Prostate gland (tissue), 2 donors: ENCODE data around the gene SLC44A4. TPM values are rescaled to one million over a fixed set of nuclear protein-coding genes. Genes with fewer than 3 reads are reported as not detected.

Experiments
- DNase-seq: peaks from one replicate; pipeline ENCODE4 v3.0.0-alpha.2; 2019; ENCODE audit warnings: low spot score
- H3K27ac ChIP-seq, 2 donors: fragments of 200-600 bp; sonication (generic); 2 replicates each; pipeline ENCODE4 v1.5.1; 2017 to 2019
- H3K27me3 ChIP-seq: fragments of 200-600 bp; sonication (generic); replicated peaks from 2 replicates; pipeline ENCODE4 v1.5.1; 2019; ENCODE audit not compliant: insufficient read depth
- H3K36me3 ChIP-seq, 2 donors: fragments of 200-600 bp; sonication (generic); 1 replicate in 1 of 2; 2 replicates in 1 of 2; pipeline versions ENCODE4 v1.5.1 to v1.8.1; 2017 to 2019
- H3K4me1 ChIP-seq: fragments of 200-600 bp; sonication (generic); replicated peaks from 2 replicates; pipeline ENCODE4 v1.5.1; 2019
- H3K4me3 ChIP-seq, 2 donors: fragments of 200-600 bp; sonication (generic); 2 replicates each; pipeline ENCODE4 v1.5.1; 2017 to 2019
- H3K9me3 ChIP-seq: fragments of 200-600 bp; sonication (generic); 2 replicates; pipeline ENCODE4 v1.5.1; 2017
- POLR2A ChIP-seq: fragments of 450-650 bp; IDR thresholded peaks from one replicate; pipeline ENCODE4 v1.6.1; 2016; ENCODE audit warnings: antibody characterized with exemption, mild to moderate bottlenecking
- POLR2AphosphoS5 ChIP-seq: sonication (generic); formaldehyde crosslinking; IDR thresholded peaks from one replicate; pipeline ENCODE4 v1.6.1; 2017; ENCODE audit warnings: antibody characterized with exemption
- WGBS: methylation state at CpG from one replicate; pipeline ENCODE4 v1.1.5; 2018; 5-methylcytosine and 5-hydroxymethylcytosine counted together
- intact Hi-C: fragments of 100-400 bp; cut with DNase I; formaldehyde crosslinking; loops from one replicate; pipeline ENCODE4 v1.14.2; 2022
- total RNA-seq, 2 donors: library from RNA; depleted of rRNA; stranded (reverse); fragments of >200 nt; gene quantifications; one replicate each; pipeline ENCODE4 v1.1.0, GENCODE V29; 2016
- TF ChIP-seq, protein P1 (sequence below), 4 experiments: fragments of 200-600 bp in 2 of 4; fragments of 450-650 bp in 2 of 4; sonication (generic) in 2 of 4; IDR thresholded peaks; 1 replicate in 3 of 4; 2 replicates in 1 of 4; pipeline ENCODE4 v1.5.1; 2016 to 2019; ENCODE audit warnings: antibody characterized with exemption in 4 of 4, mild to moderate bottlenecking in 2 of 4, moderate library complexity in 2 of 4

The SLC44A4 gene
- total RNA-seq, 2 donors from 2014 or later = 125 to 332 TPM

DNA sequence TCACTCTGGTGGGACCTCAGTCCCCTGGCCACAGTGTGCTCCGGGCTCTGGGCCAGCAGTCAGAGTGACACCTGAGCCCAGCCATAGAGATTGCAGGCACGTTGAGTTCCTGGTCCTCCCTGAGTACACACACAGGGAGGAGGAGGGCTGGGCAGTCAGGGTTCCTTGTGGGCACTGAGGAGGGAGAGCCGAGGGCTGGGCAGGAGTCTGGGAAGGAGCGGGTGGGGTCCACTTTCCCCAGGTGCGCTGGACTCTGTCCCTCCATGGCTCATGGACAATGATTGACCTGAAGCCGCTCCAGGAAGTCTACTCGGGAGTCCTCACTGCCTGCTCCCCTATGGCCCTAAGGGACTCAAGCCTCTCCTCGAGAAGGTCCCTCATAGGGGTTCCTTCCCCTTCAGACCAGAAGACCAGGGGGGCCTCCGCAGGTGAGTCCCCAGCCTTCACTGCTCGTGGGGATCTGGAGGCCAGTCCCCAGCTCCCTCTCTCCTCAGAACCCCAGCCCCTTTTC, 1.1 kb downstream of the SLC44A4 start:
- 38% methylated on average over 10 of the region's 10 CpGs for WGBS
- Histone ChIP-seq H3K36me3 (peaks cover 5 to 8% of the 10 kb centered on the region in 2 donors), H3K9me3 (no peaks in the 10 kb centered on the region), H3K4me3 (peak overlapping the region; percentile 45 to 60), H3K4me1 (peaks cover 15% of the 10 kb centered on the region), H3K27me3 (no peaks in the 10 kb centered on the region), H3K27ac (peak overlapping the region; percentile 98)
- peak; percentile 91 for TF ChIP-seq POLR2A
- TF ChIP-seq, protein P1, sequence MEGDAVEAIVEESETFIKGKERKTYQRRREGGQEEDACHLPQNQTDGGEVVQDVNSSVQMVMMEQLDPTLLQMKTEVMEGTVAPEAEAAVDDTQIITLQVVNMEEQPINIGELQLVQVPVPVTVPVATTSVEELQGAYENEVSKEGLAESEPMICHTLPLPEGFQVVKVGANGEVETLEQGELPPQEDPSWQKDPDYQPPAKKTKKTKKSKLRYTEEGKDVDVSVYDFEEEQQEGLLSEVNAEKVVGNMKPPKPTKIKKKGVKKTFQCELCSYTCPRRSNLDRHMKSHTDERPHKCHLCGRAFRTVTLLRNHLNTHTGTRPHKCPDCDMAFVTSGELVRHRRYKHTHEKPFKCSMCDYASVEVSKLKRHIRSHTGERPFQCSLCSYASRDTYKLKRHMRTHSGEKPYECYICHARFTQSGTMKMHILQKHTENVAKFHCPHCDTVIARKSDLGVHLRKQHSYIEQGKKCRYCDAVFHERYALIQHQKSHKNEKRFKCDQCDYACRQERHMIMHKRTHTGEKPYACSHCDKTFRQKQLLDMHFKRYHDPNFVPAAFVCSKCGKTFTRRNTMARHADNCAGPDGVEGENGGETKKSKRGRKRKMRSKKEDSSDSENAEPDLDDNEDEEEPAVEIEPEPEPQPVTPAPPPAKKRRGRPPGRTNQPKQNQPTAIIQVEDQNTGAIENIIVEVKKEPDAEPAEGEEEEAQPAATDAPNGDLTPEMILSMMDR (IDR thresholded peaks at IDR 0.05) = no peak
- peak; percentile 98 for TF ChIP-seq POLR2AphosphoS5
- DNase-seq = peak; percentile 93
- intact Hi-C loops = no loop called here

DNA sequence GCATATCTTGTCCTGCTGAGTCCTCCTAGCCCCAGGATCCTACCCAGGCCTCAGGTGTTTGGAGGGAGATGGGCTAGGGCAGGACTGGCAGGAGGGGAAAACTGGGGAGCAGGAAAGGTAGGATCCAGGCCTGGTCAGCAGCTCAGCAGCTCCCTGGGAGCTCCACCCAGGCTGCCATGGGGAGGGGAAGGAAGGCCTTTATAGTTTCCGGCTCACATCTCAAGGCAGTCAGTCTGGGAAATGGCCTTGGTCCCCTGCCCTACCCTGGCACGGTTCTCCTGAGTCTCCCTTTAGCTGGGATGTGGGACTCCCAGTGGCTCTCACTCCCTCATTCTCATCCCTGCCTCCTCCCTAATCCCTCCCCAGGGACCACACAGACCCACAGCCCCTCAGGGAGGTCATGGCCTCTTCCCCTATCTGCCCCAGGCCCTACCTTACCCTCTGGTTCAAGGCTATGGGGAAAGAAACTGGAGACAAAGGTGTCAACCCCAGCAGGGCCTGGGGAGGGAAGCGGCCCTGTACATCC, 1.6 kb downstream of the SLC44A4 start:
- no peaks in the 10 kb centered on the region for H3K27me3 ChIP-seq
- peak overlapping the region; percentile 45 to 60 for H3K4me3 ChIP-seq
- peaks cover 0 to 4% of the 10 kb centered on the region in 2 donors for H3K36me3 ChIP-seq
- DNase-seq = no peak
- H3K9me3 ChIP-seq = no peaks in the 10 kb centered on the region
- intact Hi-C loops = no loop called here
- H3K4me1 ChIP-seq = peaks cover 15% of the 10 kb centered on the region
- WGBS = 40% methylated on average over 3 of the region's 3 CpGs
- H3K27ac ChIP-seq = peak overlapping the region; percentile 98
- TF ChIP-seq, protein P1 (IDR thresholded peaks at IDR 0.05) = no peak
- no peak for TF ChIP-seq POLR2AphosphoS5
- TF ChIP-seq POLR2A = no peak

DNA sequence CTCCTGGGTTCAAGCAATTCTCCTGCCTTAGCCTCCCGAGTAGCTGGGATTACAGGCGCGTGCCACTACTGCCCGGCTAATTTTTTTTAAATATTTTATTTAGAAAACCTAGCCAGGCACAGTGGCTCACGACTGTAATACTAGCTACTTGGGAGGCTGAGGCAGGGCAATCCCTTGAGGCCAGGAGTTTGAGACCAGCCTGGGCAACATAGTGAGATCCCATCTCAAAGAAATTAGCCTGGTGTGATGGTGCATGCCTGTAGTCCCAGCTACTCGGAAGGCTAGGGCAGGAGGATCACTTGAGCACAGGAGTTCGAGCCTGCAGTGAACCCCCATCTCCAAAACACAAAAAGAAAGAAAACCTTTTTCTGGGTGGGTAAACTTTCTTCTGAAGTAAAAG, 2.4 kb downstream of the SLC44A4 start:
- intact Hi-C loops = no loop called here
- Histone ChIP-seq H3K9me3 (no peaks in the 10 kb centered on the region), H3K27ac (peak overlapping the region; percentile 98), H3K27me3 (no peaks in the 10 kb centered on the region), H3K4me1 (peaks cover 15% of the 10 kb centered on the region), H3K4me3 (peak overlapping the region; percentile 45 to 60), H3K36me3 (peaks cover 0 to 2% of the 10 kb centered on the region in 2 donors)
- WGBS = 91% methylated on average over 7 of the region's 7 CpGs
- no peak for TF ChIP-seq POLR2A
- TF ChIP-seq, protein P1 (IDR thresholded peaks at IDR 0.05) = no peak
- TF ChIP-seq POLR2AphosphoS5 = no peak
- DNase-seq = no peak

DNA sequence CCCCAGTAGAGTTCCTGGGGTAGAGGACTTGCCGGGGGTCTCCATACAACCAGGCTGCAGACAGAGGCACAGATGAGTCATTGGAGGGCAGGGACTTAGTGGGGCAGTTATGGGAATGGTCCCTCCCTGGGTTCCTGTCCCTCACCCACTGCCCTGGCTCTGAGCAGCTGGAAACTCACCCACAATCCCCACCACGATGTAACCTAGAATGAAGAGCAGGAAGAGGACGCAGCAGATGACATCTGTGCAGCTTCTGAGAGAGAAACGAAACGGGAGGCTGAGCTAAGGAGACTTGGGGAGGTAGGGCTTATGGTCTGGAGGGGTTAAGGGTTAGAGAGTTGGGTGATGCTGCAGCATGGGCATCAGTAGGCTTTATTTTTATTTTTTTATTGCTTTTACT, 2.9 kb downstream of the SLC44A4 start:
- Histone ChIP-seq H3K27ac (peak overlapping the region; percentile 98), H3K9me3 (no peaks in the 10 kb centered on the region), H3K4me3 (peak overlapping the region in 1 of 2 donors; percentile 60), H3K36me3 (peaks cover 0 to 2% of the 10 kb centered on the region in 2 donors), H3K4me1 (peaks cover 15% of the 10 kb centered on the region), H3K27me3 (no peaks in the 10 kb centered on the region)
- WGBS = 59% methylated on average over 5 of the region's 5 CpGs
- TF ChIP-seq, protein P1 (IDR thresholded peaks at IDR 0.05) = no peak
- no peak for DNase-seq
- intact Hi-C loops = no loop called here

DNA sequence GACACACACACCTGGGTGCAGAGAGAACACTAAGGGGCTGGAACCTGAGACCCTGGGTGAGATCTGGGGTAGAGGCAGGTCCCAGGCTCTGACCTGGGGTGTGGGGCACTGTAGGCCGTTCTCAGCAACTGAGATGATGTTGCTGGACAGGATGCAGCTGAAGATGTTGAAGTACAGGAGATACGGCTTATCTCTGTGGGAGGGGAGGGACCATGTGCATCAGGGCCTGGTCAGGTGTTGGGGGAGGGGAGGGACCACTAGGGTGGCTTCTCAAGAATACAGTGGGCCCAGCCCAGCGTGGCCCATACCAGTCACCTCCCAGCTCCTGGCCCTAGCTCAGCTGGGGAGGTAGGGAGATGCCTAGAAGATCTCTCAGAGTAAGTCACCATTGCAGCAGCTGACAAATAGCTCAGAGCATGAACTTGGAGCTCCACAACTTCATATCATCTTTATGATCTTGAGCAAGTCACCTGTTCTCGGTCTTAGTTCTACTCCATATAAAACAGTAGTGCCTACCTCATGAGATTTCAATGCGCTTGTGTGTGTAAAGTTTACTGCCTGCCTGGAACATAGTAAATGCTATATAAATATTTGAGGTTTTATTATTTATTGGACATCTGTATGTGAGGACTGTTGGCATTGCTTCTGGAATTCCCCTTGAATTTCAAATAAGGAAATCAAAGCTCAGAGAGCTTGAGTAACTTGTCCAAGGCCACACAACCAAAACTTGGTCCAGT, 3.8 kb downstream of the SLC44A4 start:
- Histone ChIP-seq H3K4me1 (peaks cover 19% of the 10 kb centered on the region), H3K4me3 (no peak overlapping the region), H3K9me3 (no peaks in the 10 kb centered on the region), H3K27me3 (no peaks in the 10 kb centered on the region), H3K27ac (peak overlapping the region; percentile 98), H3K36me3 (no peaks in the 10 kb centered on the region)
- WGBS = 50% methylated on average over 5 of the region's 5 CpGs
- peak; percentile 66 for DNase-seq
- intact Hi-C loops = no loop called here
- TF ChIP-seq, protein P1 (IDR thresholded peaks at IDR 0.05) = no peak
- TF ChIP-seq POLR2AphosphoS5 (peak; percentile 98), POLR2A (no peak)
